ENCODE results near the gene RGL2. TPM values are rescaled to one million over a fixed set of nuclear protein-coding genes. Genes with fewer than 3 reads are reported as not detected.
"Not testable (repeated sequence)": the region's sequence is repeated elsewhere in the genome, so short reads cannot be mapped to it uniquely, and the experiment has no call there.

The RGL2 gene, protein sequence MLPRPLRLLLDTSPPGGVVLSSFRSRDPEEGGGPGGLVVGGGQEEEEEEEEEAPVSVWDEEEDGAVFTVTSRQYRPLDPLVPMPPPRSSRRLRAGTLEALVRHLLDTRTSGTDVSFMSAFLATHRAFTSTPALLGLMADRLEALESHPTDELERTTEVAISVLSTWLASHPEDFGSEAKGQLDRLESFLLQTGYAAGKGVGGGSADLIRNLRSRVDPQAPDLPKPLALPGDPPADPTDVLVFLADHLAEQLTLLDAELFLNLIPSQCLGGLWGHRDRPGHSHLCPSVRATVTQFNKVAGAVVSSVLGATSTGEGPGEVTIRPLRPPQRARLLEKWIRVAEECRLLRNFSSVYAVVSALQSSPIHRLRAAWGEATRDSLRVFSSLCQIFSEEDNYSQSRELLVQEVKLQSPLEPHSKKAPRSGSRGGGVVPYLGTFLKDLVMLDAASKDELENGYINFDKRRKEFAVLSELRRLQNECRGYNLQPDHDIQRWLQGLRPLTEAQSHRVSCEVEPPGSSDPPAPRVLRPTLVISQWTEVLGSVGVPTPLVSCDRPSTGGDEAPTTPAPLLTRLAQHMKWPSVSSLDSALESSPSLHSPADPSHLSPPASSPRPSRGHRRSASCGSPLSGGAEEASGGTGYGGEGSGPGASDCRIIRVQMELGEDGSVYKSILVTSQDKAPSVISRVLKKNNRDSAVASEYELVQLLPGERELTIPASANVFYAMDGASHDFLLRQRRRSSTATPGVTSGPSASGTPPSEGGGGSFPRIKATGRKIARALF
- total RNA-seq (2014; rRNA removed; shearing (Covaris generic)), result 43.4 and 53.3 TPM in 2 replicates

DNA sequence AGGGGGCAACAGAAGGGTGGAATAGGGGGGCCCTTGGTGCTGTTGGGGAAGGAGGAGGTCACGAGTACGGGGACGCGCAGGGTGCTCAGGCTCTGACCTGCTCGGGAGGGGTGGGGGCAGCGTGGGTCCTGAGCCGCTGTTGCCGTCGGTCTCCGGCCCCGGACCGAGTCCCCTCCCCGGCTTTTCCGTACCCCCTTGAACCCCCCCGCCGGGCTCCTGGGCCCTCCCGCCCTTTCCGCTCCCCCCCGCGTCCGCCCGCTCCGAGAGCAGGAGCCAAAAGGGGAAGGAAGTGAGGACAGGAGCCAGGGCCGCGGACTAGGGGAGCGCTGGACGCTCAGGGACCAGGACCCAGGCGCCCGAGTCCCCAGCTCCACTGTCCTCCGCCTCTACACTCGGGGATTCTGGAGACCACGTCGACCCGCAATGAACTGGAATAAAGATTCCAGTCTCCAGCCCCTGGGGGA lies at the start of gene RGL2:
Gene RGL2 (minus strand): TSS at position 170 of the 464 bp plus-strand sequence. CDS start 332 bp downstream, outside the sequence.
- Histone ChIP-seq H3K27me3 (ENCODE audit: control insufficient read depth, insufficient read depth, low read length) (no peaks in the 10 kb centered on the region), H3K4me3 (ENCODE audit: insufficient read depth, low read depth, low read length) (peak within 1 kb of the TSS; percentile 88), H3K36me3 (replicated peaks; ENCODE audit: control insufficient read depth, insufficient read depth, low read length) (peaks cover 5% of the 10 kb centered on the region)
- peak; percentile 86 for DNase-seq

GRCh38 chr6:33347816-33348215 lies 49.1 kb upstream of the RGL2 start:
- no peaks in the 10 kb centered on the region for H3K27me3 ChIP-seq (ENCODE audit: control insufficient read depth, insufficient read depth, low read length)
- H3K36me3 ChIP-seq (replicated peaks; ENCODE audit: control insufficient read depth, insufficient read depth, low read length), result no peaks in the 10 kb centered on the region
- H3K4me3 ChIP-seq (ENCODE audit: insufficient read depth, low read depth, low read length), result no peak overlapping the region
- DNase-seq, result no peak

DNA sequence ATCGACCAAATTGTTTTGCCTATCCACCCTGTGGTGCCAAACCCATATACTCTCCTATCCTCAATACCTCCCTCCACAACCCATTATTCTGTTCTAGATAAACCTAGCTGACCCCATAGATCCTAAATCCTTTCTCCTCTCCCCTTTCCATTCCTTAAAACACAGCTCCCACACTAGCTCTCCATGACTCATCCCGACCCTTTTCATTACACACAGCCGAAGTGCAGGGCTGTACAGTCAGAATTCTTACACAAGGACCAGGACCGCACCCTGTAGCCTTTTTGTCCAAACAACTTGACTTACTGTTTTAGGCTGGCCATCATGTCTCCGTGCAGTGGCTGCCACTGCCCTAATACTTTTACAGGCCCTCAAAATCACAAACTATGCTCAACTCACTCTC lies 48.2 kb upstream of the RGL2 start:
- not testable (repeated sequence) for DNase-seq; H3K27me3 ChIP-seq (ENCODE audit: control insufficient read depth, insufficient read depth, low read length); H3K36me3 ChIP-seq (replicated peaks; ENCODE audit: control insufficient read depth, insufficient read depth, low read length); H3K4me3 ChIP-seq (ENCODE audit: insufficient read depth, low read depth, low read length)

GRCh38 chr6:33344701-33345697 lies 46.3 kb upstream of the RGL2 start:
- DNase-seq, result peak; percentile 70
- no peaks in the 10 kb centered on the region for H3K27me3 ChIP-seq (ENCODE audit: control insufficient read depth, insufficient read depth, low read length)
- no peaks in the 10 kb centered on the region for H3K36me3 ChIP-seq (replicated peaks; ENCODE audit: control insufficient read depth, insufficient read depth, low read length)
- no peak overlapping the region for H3K4me3 ChIP-seq (ENCODE audit: insufficient read depth, low read depth, low read length)

DNA sequence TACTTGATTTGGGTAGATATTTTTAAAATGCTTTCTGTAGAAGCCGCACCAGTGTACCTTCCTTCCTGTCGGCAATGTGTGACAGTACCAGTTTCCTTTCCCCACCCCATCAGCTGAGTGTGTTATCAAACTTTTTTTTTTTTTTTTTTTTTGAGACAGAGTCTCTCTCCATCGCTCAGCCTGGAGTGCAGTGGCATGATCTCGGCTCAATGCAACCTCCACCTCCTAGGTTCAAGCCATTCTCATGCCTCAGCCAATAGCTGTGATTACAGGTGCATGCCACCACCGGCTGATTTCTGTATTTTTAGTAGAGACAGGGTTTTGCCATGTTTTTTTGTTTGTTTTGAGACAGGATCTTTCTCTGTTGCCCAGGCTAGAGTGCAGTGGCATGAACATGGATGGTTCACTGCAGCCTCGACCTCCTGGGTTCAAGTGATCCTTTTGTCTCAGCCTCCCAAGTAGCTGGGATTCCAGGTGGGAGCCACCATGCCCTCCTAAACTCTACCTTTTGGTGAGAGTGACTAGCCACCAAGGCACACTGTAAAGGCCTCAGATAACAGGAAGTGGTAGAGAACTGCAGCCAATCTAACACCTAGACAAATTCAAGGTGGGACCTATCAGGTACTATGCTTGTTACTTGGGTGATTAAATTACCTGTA lies 45.3 kb upstream of the RGL2 start:
- Histone ChIP-seq H3K4me3 (ENCODE audit: insufficient read depth, low read depth, low read length) (no peak overlapping the region), H3K27me3 (ENCODE audit: control insufficient read depth, insufficient read depth, low read length) (no peaks in the 10 kb centered on the region), H3K36me3 (replicated peaks; ENCODE audit: control insufficient read depth, insufficient read depth, low read length) (no peaks in the 10 kb centered on the region)
- DNase-seq, result no peak

- not testable (repeated sequence) for DNase-seq; H3K36me3 ChIP-seq (replicated peaks; ENCODE audit: control insufficient read depth, insufficient read depth, low read length); H3K27me3 ChIP-seq (ENCODE audit: control insufficient read depth, insufficient read depth, low read length); H3K4me3 ChIP-seq (ENCODE audit: insufficient read depth, low read depth, low read length)
These were observed 44.8 kb upstream of the RGL2 start for GRCh38 chr6:33343606-33343952.

- Histone ChIP-seq H3K4me3 (ENCODE audit: insufficient read depth, low read depth, low read length) (no peak overlapping the region), H3K36me3 (replicated peaks; ENCODE audit: control insufficient read depth, insufficient read depth, low read length) (no peaks in the 10 kb centered on the region), H3K27me3 (ENCODE audit: control insufficient read depth, insufficient read depth, low read length) (no peaks in the 10 kb centered on the region)
- DNase-seq, result no peak
These were observed 40.5 kb upstream of the RGL2 start for GRCh38 chr6:33339193-33339592.

- Histone ChIP-seq H3K27me3 (ENCODE audit: control insufficient read depth, insufficient read depth, low read length) (no peaks in the 10 kb centered on the region), H3K36me3 (replicated peaks; ENCODE audit: control insufficient read depth, insufficient read depth, low read length) (no peaks in the 10 kb centered on the region), H3K4me3 (ENCODE audit: insufficient read depth, low read depth, low read length) (no peak overlapping the region)
- DNase-seq, result no peak
These were observed 37.8 kb upstream of the RGL2 start for GRCh38 chr6:33336495-33336894.

DNA sequence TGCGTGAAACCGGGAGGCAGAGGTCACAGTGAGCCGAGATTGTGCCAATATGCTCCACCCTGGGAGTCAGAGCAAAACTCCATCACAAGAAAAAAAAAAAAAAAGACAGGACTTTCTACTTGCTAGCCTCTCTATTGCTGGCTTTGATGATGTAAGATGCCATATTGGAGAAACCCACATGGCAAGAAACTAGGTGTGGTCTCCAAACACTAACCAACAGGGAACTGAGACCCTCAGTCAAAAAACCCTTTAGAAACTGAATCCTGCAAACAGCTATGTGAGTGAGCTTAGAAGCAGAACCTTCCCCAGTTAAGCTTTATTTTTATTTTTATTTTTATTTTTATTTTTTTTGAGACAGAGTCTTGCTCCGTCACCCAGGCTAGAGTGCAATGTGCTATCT lies 37.2 kb upstream of the RGL2 start:
- no peaks in the 10 kb centered on the region for H3K36me3 ChIP-seq (replicated peaks; ENCODE audit: control insufficient read depth, insufficient read depth, low read length)
- no peak overlapping the region for H3K4me3 ChIP-seq (ENCODE audit: insufficient read depth, low read depth, low read length)
- DNase-seq, result no peak
- no peaks in the 10 kb centered on the region for H3K27me3 ChIP-seq (ENCODE audit: control insufficient read depth, insufficient read depth, low read length)

DNA sequence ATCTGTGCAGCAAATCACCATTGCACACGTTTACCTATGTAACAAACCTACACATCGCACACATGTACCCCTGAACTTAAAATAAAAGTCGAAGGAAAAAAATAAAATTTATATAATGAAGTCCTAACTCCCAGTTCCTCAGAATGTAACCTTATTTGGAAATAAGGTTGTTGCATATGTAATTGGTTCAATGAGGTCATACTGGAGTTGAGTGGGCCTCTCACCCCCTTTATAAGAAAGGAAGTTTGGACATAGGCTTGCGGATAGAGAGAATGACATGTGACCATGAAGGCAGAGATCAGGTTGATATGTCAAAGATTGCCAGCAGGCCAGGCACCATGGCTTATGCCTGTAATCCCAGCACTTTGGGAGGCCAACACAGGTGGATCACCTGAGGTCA lies 34.9 kb upstream of the RGL2 start:
- DNase-seq, result no peak
- no peaks in the 10 kb centered on the region for H3K36me3 ChIP-seq (replicated peaks; ENCODE audit: control insufficient read depth, insufficient read depth, low read length)
- H3K4me3 ChIP-seq (ENCODE audit: insufficient read depth, low read depth, low read length), result no peak overlapping the region
- no peaks in the 10 kb centered on the region for H3K27me3 ChIP-seq (ENCODE audit: control insufficient read depth, insufficient read depth, low read length)

- Histone ChIP-seq H3K27me3 (ENCODE audit: control insufficient read depth, insufficient read depth, low read length) (no peaks in the 10 kb centered on the region), H3K4me3 (ENCODE audit: insufficient read depth, low read depth, low read length) (no peak overlapping the region), H3K36me3 (replicated peaks; ENCODE audit: control insufficient read depth, insufficient read depth, low read length) (no peaks in the 10 kb centered on the region)
- DNase-seq, result no peak
These were observed 32.0 kb upstream of the RGL2 start for GRCh38 chr6:33330736-33331135.

GRCh38 chr6:33329058-33329457 lies 30.3 kb upstream of the RGL2 start:
- Histone ChIP-seq H3K27me3 (ENCODE audit: control insufficient read depth, insufficient read depth, low read length) (no peaks in the 10 kb centered on the region), H3K4me3 (ENCODE audit: insufficient read depth, low read depth, low read length) (no peak overlapping the region), H3K36me3 (replicated peaks; ENCODE audit: control insufficient read depth, insufficient read depth, low read length) (no peaks in the 10 kb centered on the region)
- DNase-seq, result peak; percentile 13

DNA sequence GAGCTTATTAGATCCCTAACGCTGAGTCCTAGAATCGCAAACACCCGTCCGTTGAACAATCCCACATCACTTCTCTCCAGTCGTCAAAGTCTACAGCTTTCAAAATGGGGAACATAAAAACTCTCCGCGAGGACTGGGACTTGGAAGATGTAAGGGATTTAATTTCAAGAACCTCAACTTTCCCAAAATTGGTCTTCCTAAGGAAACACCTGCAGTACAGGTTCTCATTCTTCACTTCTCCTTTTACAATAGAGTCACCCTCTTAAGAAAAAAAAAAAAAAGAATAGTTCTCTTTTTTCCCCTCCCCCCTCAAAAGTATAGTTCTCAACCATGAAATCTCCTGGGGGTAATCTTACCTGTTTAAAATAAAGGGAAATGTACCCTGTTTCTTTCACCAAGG lies 25.4 kb upstream of the RGL2 start:
- Histone ChIP-seq H3K4me3 (ENCODE audit: insufficient read depth, low read depth, low read length) (peak overlapping the region; percentile 63), H3K27me3 (ENCODE audit: control insufficient read depth, insufficient read depth, low read length) (no peaks in the 10 kb centered on the region), H3K36me3 (replicated peaks; ENCODE audit: control insufficient read depth, insufficient read depth, low read length) (peaks cover 14% of the 10 kb centered on the region)
- no peak for DNase-seq

DNA sequence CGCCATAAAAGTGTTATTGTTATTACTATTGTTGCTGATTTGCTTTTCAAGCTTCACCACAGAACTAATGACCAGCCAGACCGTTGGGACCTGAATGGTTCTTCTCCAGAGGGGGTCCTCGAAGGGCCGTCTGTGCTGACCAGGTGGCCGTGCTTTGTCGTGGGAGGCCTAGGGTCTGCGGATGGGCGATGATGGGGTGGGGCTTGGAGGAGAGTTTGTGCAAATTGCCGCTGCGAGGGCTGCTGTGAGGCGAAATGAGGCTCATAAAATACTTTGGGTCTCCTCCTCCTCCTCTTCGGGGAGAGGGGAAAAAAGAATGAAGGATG lies 24.8 kb upstream of the RGL2 start:
- H3K4me3 ChIP-seq (ENCODE audit: insufficient read depth, low read depth, low read length), result peak overlapping the region; percentile 63
- peak; percentile 61 for DNase-seq
- no peaks in the 10 kb centered on the region for H3K27me3 ChIP-seq (ENCODE audit: control insufficient read depth, insufficient read depth, low read length)
- H3K36me3 ChIP-seq (replicated peaks; ENCODE audit: control insufficient read depth, insufficient read depth, low read length), result peaks cover 20% of the 10 kb centered on the region
